Fibroblast of the aortic adventitia (primary cell): ENCODE data around the gene PARP16. TPM values are rescaled to one million over a fixed set of nuclear protein-coding genes. Genes with fewer than 3 reads are reported as not detected.

Experiments used
- DNase-seq: peaks from one replicate; pipeline ENCODE4 v3.0.0-alpha.2; 2010; ENCODE audit warnings: low read depth
- H3K4me3 ChIP-seq: 2 replicates; pipeline ENCODE4 v1.5.1; 2011; ENCODE audit warnings: low read depth, mild to moderate bottlenecking, control low read depth, low read length, moderate library complexity
- CTCF ChIP-seq: IDR thresholded peaks from 2 replicates; pipeline ENCODE4 v1.5.1; 2011; ENCODE audit warnings: mild to moderate bottlenecking, low read length, control low read depth, inconsistent platforms; ENCODE audit not compliant: insufficient read depth
- total RNA-seq: library from RNA; depleted of rRNA; stranded (reverse); fragments of >200 nt; gene quantifications from 2 replicates; pipeline ENCODE4 v1.2.3, GENCODE V29; 2012; ENCODE audit warnings: low replicate concordance

Gene PARP16
- total RNA-seq, 1 donor, result 4.7 TPM

GRCh38 chr15:65266469-65266868, 20.2 kb downstream of the PARP16 start:
- no peak for DNase-seq
- H3K4me3 ChIP-seq, result no peak overlapping the region
- no peak for TF ChIP-seq CTCF

- peak; percentile 91 for DNase-seq
- TF ChIP-seq CTCF, result no peak
- H3K4me3 ChIP-seq, result no peak overlapping the region
Measured at GRCh38 chr15:65264863-65265430, 21.7 kb downstream of the PARP16 start.

GRCh38 chr15:65263313-65263712, 23.4 kb downstream of the PARP16 start:
- no peak overlapping the region for H3K4me3 ChIP-seq
- no peak for TF ChIP-seq CTCF
- DNase-seq, result peak; percentile 18

GRCh38 chr15:65260968-65261367, 25.7 kb downstream of the PARP16 start:
- no peak overlapping the region for H3K4me3 ChIP-seq
- TF ChIP-seq CTCF, result no peak
- no peak for DNase-seq

GRCh38 chr15:65259367-65259797, 27.3 kb downstream of the PARP16 start:
- peak; percentile 27 for DNase-seq
- TF ChIP-seq CTCF, result no peak
- no peak overlapping the region for H3K4me3 ChIP-seq

GRCh38 chr15:65258375-65259262, 28.1 kb downstream of the PARP16 start:
- no peak overlapping the region for H3K4me3 ChIP-seq
- DNase-seq, result peak; percentile 19
- no peak for TF ChIP-seq CTCF
